Measurements from ENCODE around the gene LLPH. TPM values are rescaled to one million over a fixed set of nuclear protein-coding genes. Genes with fewer than 3 reads are reported as not detected.

LLPH gene
- total and polyA plus RNA-seq, 7 experiments from 2014 or later, result 14.7 to 31.1 (median 28.4) TPM

DNA sequence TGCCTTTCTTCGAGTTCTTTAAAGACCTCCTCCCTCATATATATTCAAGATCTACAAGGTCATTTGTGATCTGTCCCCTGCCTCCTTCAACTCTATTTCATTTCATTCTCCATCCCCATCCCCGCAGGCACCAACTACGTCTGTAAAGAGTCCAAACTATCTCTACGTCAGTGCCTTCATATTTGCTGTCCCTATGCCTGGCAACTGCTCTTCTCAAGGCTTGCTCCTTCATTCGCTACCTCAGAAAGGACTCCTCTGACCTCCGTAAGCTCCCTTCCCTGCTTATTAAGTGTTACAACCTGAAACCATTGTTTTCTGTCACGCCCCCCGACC, 650 bp downstream of the LLPH start:
- peak; percentile 2 for ATAC-seq
- Mint-ChIP-seq H3K4me1 (peaks cover 43 to 82% (median 68%) of the 10 kb centered on the region in 7 donors), H3K36me3 (peaks cover 16 to 42% (median 33%) of the 10 kb centered on the region in 5 donors), H3K27ac (peak overlapping the region; percentile 95 to 99 (median 97)), H3K27me3 (no peaks in the 10 kb centered on the region), H3K4me3 (peak overlapping the region; percentile 92 to 98 (median 97)), H3K9me3 (peaks cover 0 to 2% (median 0%) of the 10 kb centered on the region in 11 donors)
- no peaks in the 10 kb centered on the region for H3K27me3 ChIP-seq (ENCODE audit: control insufficient read depth in 2 of 2, insufficient read depth in 2 of 2, low read length in 2 of 2)
- peaks cover 19 to 23% of the 10 kb centered on the region in 2 donors for H3K4me1 ChIP-seq (ENCODE audit: control insufficient read depth in 2 of 2, insufficient read depth in 2 of 2, low read length in 2 of 2)
- ChIA-PET CTCF (interaction anchor here (1.4 to 2.0 kb wide), 2 partner anchors 15 to 39 kb away, joined by 5 to 11 read pairs; no protein-coding TSS in a partner anchor), POLR2A (interaction anchor here (1.3 to 2.5 kb wide), 6 partner anchors 10 to 174 kb away, joined by 3 to 56 read pairs (median 4); partner anchors contain the start of gene TMBIM4)
- peak in 1 of 9 donors; percentile 8 for DNase-seq
- peak overlapping the region; percentile 87 for H3K27ac ChIP-seq (ENCODE audit: low read depth, low read length)
- peak overlapping the region; percentile 99 for H3K4me3 ChIP-seq (ENCODE audit: low read length)
- no peaks in the 10 kb centered on the region for H3K9me3 ChIP-seq (ENCODE audit: control insufficient read depth in 2 of 3, low read length in 3 of 3)
- peaks cover 0 to 35% (median 0%) of the 10 kb centered on the region in 3 experiments for H3K36me3 ChIP-seq (ENCODE audit: control insufficient read depth in 2 of 3, insufficient read depth in 3 of 3, low read length in 3 of 3)
- intact Hi-C loops (cut with micrococcal nuclease), result loop anchor here (1.0 to 10.0 kb wide), 10 partner anchors 39 to 1905 kb away; partner anchors contain the start of genes HELB (in 2 of the 2), LEMD3 (in 2 of the 2), TMBIM4 (in 2 of the 2) and XPOT (in 2 of the 2)

DNA sequence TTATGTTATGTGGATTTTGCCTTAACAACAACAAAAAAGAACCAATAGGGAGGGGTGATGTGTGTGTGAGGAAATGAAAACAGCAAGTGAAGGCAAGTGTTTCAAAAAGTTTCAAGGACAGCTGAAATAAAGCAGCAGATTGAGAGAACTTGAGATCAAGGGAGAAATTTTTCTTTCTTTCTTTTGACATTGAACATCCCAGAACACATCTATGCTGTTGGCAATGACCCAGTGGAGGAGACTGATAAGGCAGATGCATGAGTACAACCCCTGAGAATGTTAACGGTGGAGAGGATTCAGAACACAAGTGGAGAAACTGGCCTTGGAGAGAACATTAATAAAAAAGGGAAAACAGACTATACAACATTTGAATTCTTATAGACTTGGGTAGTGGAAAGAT, 2.9 kb downstream of the LLPH start:
- H3K27me3 Mint-ChIP-seq, result no peaks in the 10 kb centered on the region
- H3K36me3 Mint-ChIP-seq, result peaks cover 16 to 59% (median 43%) of the 10 kb centered on the region in 5 donors
- Histone ChIP-seq H3K27ac (ENCODE audit: low read depth, low read length) (no peak overlapping the region), H3K27me3 (ENCODE audit: control insufficient read depth in 2 of 2, insufficient read depth in 2 of 2, low read length in 2 of 2) (no peaks in the 10 kb centered on the region), H3K36me3 (ENCODE audit: control insufficient read depth in 2 of 3, insufficient read depth in 3 of 3, low read length in 3 of 3) (peaks cover 0 to 56% (median 4%) of the 10 kb centered on the region in 3 experiments), H3K4me1 (ENCODE audit: control insufficient read depth in 2 of 2, insufficient read depth in 2 of 2, low read length in 2 of 2) (peaks cover 19 to 23% of the 10 kb centered on the region in 2 donors), H3K4me3 (ENCODE audit: low read length) (no peak overlapping the region), H3K9me3 (ENCODE audit: control insufficient read depth in 2 of 3, low read length in 3 of 3) (no peaks in the 10 kb centered on the region)
- intact Hi-C loops (cut with micrococcal nuclease), result no loop called here
- ChIA-PET POLR2A (no interaction called here), CTCF (no interaction called here)
- no peak for ATAC-seq
- H3K4me1 Mint-ChIP-seq, result peaks cover 46 to 85% (median 77%) of the 10 kb centered on the region in 7 donors
- H3K27ac Mint-ChIP-seq, result peak overlapping the region in 2 of 9 donors; percentile 11 to 19
- H3K4me3 Mint-ChIP-seq, result peak overlapping the region; percentile 0 to 97 (median 18)
- DNase-seq, result no peak
- peaks cover 0 to 2% (median 0%) of the 10 kb centered on the region in 11 donors for H3K9me3 Mint-ChIP-seq

DNA sequence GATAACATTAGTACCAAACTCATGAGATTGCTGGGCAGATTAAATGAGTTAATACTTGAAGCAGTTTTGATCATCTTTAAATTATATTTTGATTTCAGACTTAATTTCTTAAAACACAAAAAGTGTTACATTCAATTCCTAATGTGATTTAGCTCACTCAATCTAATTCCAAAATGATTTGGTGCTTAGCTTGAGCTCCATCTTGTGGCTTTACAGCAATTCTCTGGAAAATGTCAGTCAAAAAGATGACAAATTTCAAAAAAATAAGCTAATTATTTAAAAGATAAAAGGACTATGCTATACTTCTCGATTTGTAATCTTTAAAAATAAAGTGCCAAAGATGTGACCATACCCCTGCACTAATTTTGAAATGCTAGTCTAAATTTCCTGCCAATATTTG, 10.1 kb downstream of the LLPH start:
- Mint-ChIP-seq H3K4me1 (peaks cover 15 to 29% (median 24%) of the 10 kb centered on the region in 7 donors), H3K4me3 (no peak overlapping the region), H3K9me3 (no peaks in the 10 kb centered on the region), H3K27ac (no peak overlapping the region), H3K27me3 (no peaks in the 10 kb centered on the region), H3K36me3 (peaks cover 4 to 51% (median 32%) of the 10 kb centered on the region in 5 donors)
- intact Hi-C loops (cut with micrococcal nuclease), result no loop called here
- Histone ChIP-seq H3K9me3 (ENCODE audit: control insufficient read depth in 2 of 3, low read length in 3 of 3) (no peaks in the 10 kb centered on the region), H3K36me3 (ENCODE audit: control insufficient read depth in 2 of 3, insufficient read depth in 3 of 3, low read length in 3 of 3) (peaks cover 0 to 34% (median 4%) of the 10 kb centered on the region in 3 experiments), H3K4me3 (ENCODE audit: low read length) (no peak overlapping the region), H3K27ac (ENCODE audit: low read depth, low read length) (no peak overlapping the region), H3K4me1 (ENCODE audit: control insufficient read depth in 2 of 2, insufficient read depth in 2 of 2, low read length in 2 of 2) (peaks cover 0 to 9% of the 10 kb centered on the region in 2 donors), H3K27me3 (ENCODE audit: control insufficient read depth in 2 of 2, insufficient read depth in 2 of 2, low read length in 2 of 2) (no peaks in the 10 kb centered on the region)
- ChIA-PET CTCF (no interaction called here), POLR2A (interaction anchor here (0.6 to 1.2 kb wide), 2 partner anchors 38 to 180 kb away, joined by 3 read pairs; no protein-coding TSS in a partner anchor)
- ATAC-seq (no peak), DNase-seq (no peak)

GRCh38 chr12:66119870-66120241, 10.7 kb downstream of the LLPH start:
- intact Hi-C loops (cut with micrococcal nuclease), result no loop called here
- CTCF ChIA-PET, result no interaction called here
- Mint-ChIP-seq H3K4me3 (no peak overlapping the region), H3K27me3 (no peaks in the 10 kb centered on the region), H3K27ac (peak overlapping the region in 1 of 9 donors; percentile 19), H3K9me3 (no peaks in the 10 kb centered on the region), H3K4me1 (peaks cover 11 to 22% (median 18%) of the 10 kb centered on the region in 7 donors), H3K36me3 (peaks cover 0 to 44% (median 26%) of the 10 kb centered on the region in 5 donors)
- no peak for DNase-seq
- H3K9me3 ChIP-seq (ENCODE audit: control insufficient read depth in 2 of 3, low read length in 3 of 3), result no peaks in the 10 kb centered on the region
- H3K27me3 ChIP-seq (ENCODE audit: control insufficient read depth in 2 of 2, insufficient read depth in 2 of 2, low read length in 2 of 2), result no peaks in the 10 kb centered on the region
- peaks cover 0 to 9% of the 10 kb centered on the region in 2 donors for H3K4me1 ChIP-seq (ENCODE audit: control insufficient read depth in 2 of 2, insufficient read depth in 2 of 2, low read length in 2 of 2)
- no peak overlapping the region for H3K27ac ChIP-seq (ENCODE audit: low read depth, low read length)
- peaks cover 0 to 28% (median 4%) of the 10 kb centered on the region in 3 experiments for H3K36me3 ChIP-seq (ENCODE audit: control insufficient read depth in 2 of 3, insufficient read depth in 3 of 3, low read length in 3 of 3)
- H3K4me3 ChIP-seq (ENCODE audit: low read length), result no peak overlapping the region
- POLR2A ChIA-PET, result interaction anchor here (1.2 kb wide), 1 partner anchor 38 kb away, joined by 3 read pairs; no protein-coding TSS in a partner anchor
- peak; percentile 36 for ATAC-seq

GRCh38 chr12:66119229-66119869, 11.2 kb downstream of the LLPH start:
- intact Hi-C loops (cut with micrococcal nuclease), result no loop called here
- Mint-ChIP-seq H3K36me3 (peaks cover 0 to 39% (median 21%) of the 10 kb centered on the region in 5 donors), H3K9me3 (no peaks in the 10 kb centered on the region), H3K4me3 (no peak overlapping the region), H3K4me1 (peaks cover 8 to 18% (median 13%) of the 10 kb centered on the region in 7 donors), H3K27ac (peak overlapping the region in 1 of 9 donors; percentile 19), H3K27me3 (no peaks in the 10 kb centered on the region)
- H3K9me3 ChIP-seq (ENCODE audit: control insufficient read depth in 2 of 3, low read length in 3 of 3), result no peaks in the 10 kb centered on the region
- no peak overlapping the region for H3K27ac ChIP-seq (ENCODE audit: low read depth, low read length)
- H3K36me3 ChIP-seq (ENCODE audit: control insufficient read depth in 2 of 3, insufficient read depth in 3 of 3, low read length in 3 of 3), result peaks cover 0 to 23% (median 2%) of the 10 kb centered on the region in 3 experiments
- H3K4me1 ChIP-seq (ENCODE audit: control insufficient read depth in 2 of 2, insufficient read depth in 2 of 2, low read length in 2 of 2), result peaks cover 0 to 9% of the 10 kb centered on the region in 2 donors
- CTCF ChIA-PET, result no interaction called here
- no peak for DNase-seq
- POLR2A ChIA-PET, result interaction anchor here (1.2 kb wide), 1 partner anchor 39 kb away, joined by 3 read pairs; no protein-coding TSS in a partner anchor
- H3K27me3 ChIP-seq (ENCODE audit: control insufficient read depth in 2 of 2, insufficient read depth in 2 of 2, low read length in 2 of 2), result no peaks in the 10 kb centered on the region
- ATAC-seq, result no peak
- no peak overlapping the region for H3K4me3 ChIP-seq (ENCODE audit: low read length)

GRCh38 chr12:66118240-66118891, 12.2 kb downstream of the LLPH start:
- Mint-ChIP-seq H3K27ac (no peak overlapping the region), H3K4me1 (peaks cover 8 to 15% (median 10%) of the 10 kb centered on the region in 7 donors), H3K4me3 (no peak overlapping the region), H3K36me3 (peaks cover 0 to 29% (median 19%) of the 10 kb centered on the region in 5 donors), H3K27me3 (no peaks in the 10 kb centered on the region), H3K9me3 (no peaks in the 10 kb centered on the region)
- H3K27me3 ChIP-seq (ENCODE audit: control insufficient read depth in 2 of 2, insufficient read depth in 2 of 2, low read length in 2 of 2), result no peaks in the 10 kb centered on the region
- intact Hi-C loops (cut with micrococcal nuclease), result no loop called here
- no peaks in the 10 kb centered on the region for H3K9me3 ChIP-seq (ENCODE audit: control insufficient read depth in 2 of 3, low read length in 3 of 3)
- H3K27ac ChIP-seq (ENCODE audit: low read depth, low read length), result no peak overlapping the region
- peaks cover 0 to 13% (median 0%) of the 10 kb centered on the region in 3 experiments for H3K36me3 ChIP-seq (ENCODE audit: control insufficient read depth in 2 of 3, insufficient read depth in 3 of 3, low read length in 3 of 3)
- ChIA-PET POLR2A (no interaction called here), CTCF (no interaction called here)
- H3K4me3 ChIP-seq (ENCODE audit: low read length), result no peak overlapping the region
- peaks cover 0 to 9% of the 10 kb centered on the region in 2 donors for H3K4me1 ChIP-seq (ENCODE audit: control insufficient read depth in 2 of 2, insufficient read depth in 2 of 2, low read length in 2 of 2)
- no peak for ATAC-seq
- DNase-seq, result no peak
